BJ (cell line): Measurements from ENCODE around the gene LDB2. TPM values are rescaled to one million over a fixed set of nuclear protein-coding genes. Genes with fewer than 3 reads are reported as not detected.
"Not testable (repeated sequence)": the region's sequence is repeated elsewhere in the genome, so short reads cannot be mapped to it uniquely, and the experiment has no call there.

Experiments
- CTCF ChIA-PET: fragments of 350-600 bp; formaldehyde crosslinking; extraction: SDS; loops from one replicate; lab custom pipeline; 2021; ENCODE audit warnings: antibody characterized with exemption, inconsistent platforms; lab: Yijun Ruan, JAX
- POLR2A ChIA-PET: fragments of 300-600 bp; sonication (Branson Sonifier 250); formaldehyde crosslinking; extraction: SDS; loops from one replicate; lab custom pipeline; 2021; ENCODE audit warnings: antibody characterized with exemption; lab: Charles Lee
- DNase-seq: peaks from one replicate; pipeline ENCODE4 v3.0.0-alpha.2; 2011; ENCODE audit warnings: low read depth
- H3K27me3 ChIP-seq: 2 replicates; pipeline ENCODE4 v1.6.0; 2011; ENCODE audit warnings: low read length; ENCODE audit not compliant: control insufficient read depth, insufficient read depth
- H3K36me3 ChIP-seq: 2 replicates; pipeline ENCODE4 v1.5.1; 2011; ENCODE audit warnings: low read length; ENCODE audit not compliant: control insufficient read depth, insufficient read depth
- H3K4me3 ChIP-seq: 2 replicates; pipeline ENCODE4 v1.5.1; 2011; ENCODE audit warnings: low read depth, mild to moderate bottlenecking, control low read depth, low read length
- CTCF ChIP-seq: IDR thresholded peaks from 2 replicates; pipeline ENCODE4 v1.5.1; 2011; ENCODE audit warnings: low read depth, mild to moderate bottlenecking, control low read depth, inconsistent platforms, low read length, moderate library complexity; ENCODE audit not compliant: insufficient read depth
- polyA plus RNA-seq: library from polyadenylated mRNA; depleted of rRNA; stranded (reverse); fragments of >200 nt; gene quantifications from 2 replicates; pipeline ENCODE4 v1.2.3, GENCODE V29; 2011

The LDB2 gene
- polyA plus RNA-seq, 1 experiment, result 79.7 TPM

DNA sequence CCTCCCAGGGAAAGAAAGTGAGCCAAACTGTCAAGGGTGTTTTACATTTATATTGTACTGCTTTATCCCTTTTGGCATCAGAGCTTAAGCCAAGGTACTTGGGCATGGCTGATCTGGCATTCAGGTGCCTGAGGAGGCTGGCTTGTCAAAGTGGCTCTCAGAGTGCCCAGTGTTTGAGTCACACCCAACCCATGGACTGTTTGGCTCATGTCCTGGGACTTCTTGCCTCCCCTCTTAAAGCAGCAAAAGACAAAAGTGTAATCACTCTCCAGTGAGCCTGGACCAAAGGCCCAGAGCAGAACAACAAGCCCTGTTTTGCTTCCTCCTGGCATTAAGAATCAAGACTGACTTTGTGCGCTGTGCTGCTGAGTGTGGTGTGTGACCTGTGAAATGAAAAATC lies 360.5 kb downstream of the LDB2 start:
- H3K36me3 ChIP-seq, result no peaks in the 10 kb centered on the region
- no peak overlapping the region for H3K4me3 ChIP-seq
- no peak for DNase-seq
- H3K27me3 ChIP-seq, result no peaks in the 10 kb centered on the region
- POLR2A ChIA-PET, result no interaction called here
- TF ChIP-seq CTCF, result no peak
- CTCF ChIA-PET, result no interaction called here

DNA sequence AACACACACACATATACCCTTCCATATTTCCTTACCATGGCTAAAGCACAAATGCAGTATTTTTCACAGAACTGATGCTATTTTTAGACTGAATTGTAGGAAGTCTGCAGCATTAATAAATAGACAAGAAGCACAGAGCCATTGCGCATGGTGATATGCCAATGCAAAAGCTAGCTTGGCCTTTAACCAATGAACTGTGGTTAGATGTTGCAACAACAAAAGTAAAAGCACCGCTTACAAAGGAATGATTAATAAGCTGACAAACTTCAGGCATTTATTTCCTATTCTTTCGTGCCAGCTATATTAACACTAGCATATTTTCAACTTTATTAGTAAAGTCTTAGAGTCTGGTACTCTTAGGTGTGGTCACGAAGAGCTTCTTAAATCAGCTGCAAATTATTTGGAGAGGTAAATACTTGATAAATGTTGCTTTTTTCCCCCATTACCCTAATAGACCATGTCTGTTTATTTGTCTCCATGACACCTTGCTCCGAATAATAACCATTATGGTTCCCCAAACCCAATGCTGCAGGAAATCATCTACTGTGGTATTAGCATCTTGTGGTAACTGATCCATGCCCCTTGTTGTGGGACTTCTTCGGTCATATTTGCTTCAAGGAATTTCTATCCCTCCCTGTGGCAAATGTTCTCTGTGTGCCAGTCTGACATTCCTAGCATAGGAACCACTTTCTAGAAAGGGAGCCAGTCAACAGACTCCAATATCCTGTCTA lies 366.0 kb downstream of the LDB2 start:
- no peak overlapping the region for H3K4me3 ChIP-seq
- ChIA-PET POLR2A (no interaction called here), CTCF (interaction anchor here (0.5 to 1.2 kb wide), 2 partner anchors 11 to 387 kb away, joined by 3 read pairs; no protein-coding TSS in a partner anchor)
- no peaks in the 10 kb centered on the region for H3K36me3 ChIP-seq
- peak; percentile 86 for DNase-seq
- no peak for TF ChIP-seq CTCF
- no peaks in the 10 kb centered on the region for H3K27me3 ChIP-seq

GRCh38 chr4:16530688-16531635 lies 367.5 kb downstream of the LDB2 start:
- H3K36me3 ChIP-seq, result no peaks in the 10 kb centered on the region
- CTCF ChIA-PET, result no interaction called here
- H3K27me3 ChIP-seq, result no peaks in the 10 kb centered on the region
- no peak overlapping the region for H3K4me3 ChIP-seq
- DNase-seq, result no peak
- POLR2A ChIA-PET, result interaction anchor here (0.7 kb wide), 1 partner anchor 916 kb away, joined by 7 read pairs; no protein-coding TSS in a partner anchor
- TF ChIP-seq CTCF, result no peak

- H3K27me3 ChIP-seq, result no peaks in the 10 kb centered on the region
- no peaks in the 10 kb centered on the region for H3K36me3 ChIP-seq
- no peak for TF ChIP-seq CTCF
- CTCF ChIA-PET, result interaction anchor here (0.9 to 1.1 kb wide), 2 partner anchors 10 to 233 kb away, joined by 3 read pairs; no protein-coding TSS in a partner anchor
- H3K4me3 ChIP-seq, result no peak overlapping the region
- DNase-seq, result no peak
- POLR2A ChIA-PET, result interaction anchor here (0.5 kb wide), 1 partner anchor 1309 kb away, joined by 5 read pairs; no protein-coding TSS in a partner anchor
Measured at GRCh38 chr4:16524911-16525554, 373.4 kb downstream of the LDB2 start.

GRCh38 chr4:16524406-16524805 lies 374.0 kb downstream of the LDB2 start:
- no peaks in the 10 kb centered on the region for H3K36me3 ChIP-seq
- DNase-seq, result no peak
- POLR2A ChIA-PET, result no interaction called here
- CTCF ChIA-PET, result interaction anchor here (1.1 kb wide), 1 partner anchor 9 kb away, joined by 3 read pairs; no protein-coding TSS in a partner anchor
- no peak for TF ChIP-seq CTCF
- no peak overlapping the region for H3K4me3 ChIP-seq
- no peaks in the 10 kb centered on the region for H3K27me3 ChIP-seq

DNA sequence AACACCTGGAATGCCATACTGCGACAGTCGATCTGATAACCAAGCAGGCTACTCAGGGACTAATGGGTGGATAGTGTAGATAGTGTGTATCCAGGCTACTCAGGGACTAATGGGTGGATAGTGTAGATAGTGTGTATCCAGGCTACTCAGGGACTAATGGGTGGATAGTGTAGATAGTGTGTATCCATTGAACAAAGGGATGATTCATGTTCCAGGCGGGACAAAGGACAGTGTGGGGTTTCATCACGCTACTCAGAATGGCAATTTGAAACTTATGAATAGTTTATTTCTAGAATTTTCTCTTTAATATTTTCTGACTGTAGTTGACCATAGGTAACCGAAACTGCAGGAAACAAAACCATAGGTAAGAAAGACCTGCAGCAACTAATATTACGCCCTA lies 374.9 kb downstream of the LDB2 start:
- CTCF ChIA-PET, H3K27me3 ChIP-seq, POLR2A ChIA-PET, H3K4me3 ChIP-seq, H3K36me3 ChIP-seq, DNase-seq: not testable (repeated sequence)
